Hypothalamus (tissue), 51 donors: ENCODE results near the gene IGF2BP2.
"Not testable (repeated sequence)": the region's sequence is repeated elsewhere in the genome, so short reads cannot be mapped to it uniquely, and the experiment has no call there.

Source experiments
- DNase-seq, 51 donors: peaks; one replicate each; lab custom pipeline; 2025; lab: John Stamatoyannopoulos, UW

IGF2BP2 gene

GRCh38 chr3:185680231-185680630 lies 144.6 kb downstream of the IGF2BP2 start:
- no peak for DNase-seq

- DNase-seq = no peak
These were observed 146.8 kb downstream of the IGF2BP2 start for GRCh38 chr3:185678027-185678426.

GRCh38 chr3:185677146-185677829 lies 147.6 kb downstream of the IGF2BP2 start:
- DNase-seq = no peak

GRCh38 chr3:185667574-185667973 lies 157.3 kb downstream of the IGF2BP2 start:
- DNase-seq = no peak

GRCh38 chr3:185663929-185664328 lies 160.9 kb downstream of the IGF2BP2 start:
- DNase-seq = no peak

GRCh38 chr3:185661772-185662171 lies 163.1 kb downstream of the IGF2BP2 start:
- no peak for DNase-seq

GRCh38 chr3:185661296-185661695 lies 163.5 kb downstream of the IGF2BP2 start:
- DNase-seq = not testable (repeated sequence)

- DNase-seq = peak in 46 of 51 donors; percentile 6 to 81 (median 54)
These were observed 164.6 kb downstream of the IGF2BP2 start for GRCh38 chr3:185659942-185660921.

GRCh38 chr3:185658943-185659342 lies 165.9 kb downstream of the IGF2BP2 start:
- no peak for DNase-seq

GRCh38 chr3:185658504-185658912 lies 166.3 kb downstream of the IGF2BP2 start:
- peak in 1 of 51 donors; percentile 47 for DNase-seq

GRCh38 chr3:185657691-185658503 lies 166.9 kb downstream of the IGF2BP2 start:
- DNase-seq = no peak

GRCh38 chr3:185657211-185657610 lies 167.6 kb downstream of the IGF2BP2 start:
- DNase-seq = no peak

GRCh38 chr3:185656321-185656840 lies 168.5 kb downstream of the IGF2BP2 start:
- peak in 10 of 51 donors; percentile 3 to 41 (median 10) for DNase-seq

GRCh38 chr3:185655426-185656320 lies 169.2 kb downstream of the IGF2BP2 start:
- DNase-seq = no peak

- DNase-seq = no peak
These were observed 170.1 kb downstream of the IGF2BP2 start for GRCh38 chr3:185654758-185655145.

GRCh38 chr3:185653949-185654757 lies 170.7 kb downstream of the IGF2BP2 start:
- no peak for DNase-seq

GRCh38 chr3:185651971-185652370 lies 172.9 kb downstream of the IGF2BP2 start:
- DNase-seq = no peak

- no peak for DNase-seq
These were observed 175.4 kb downstream of the IGF2BP2 start for GRCh38 chr3:185649414-185649813.

- no peak for DNase-seq
These were observed 176.4 kb downstream of the IGF2BP2 start for GRCh38 chr3:185648396-185648795.
